Measurements from ENCODE around the gene THEMIS. TPM values are rescaled to one million over a fixed set of nuclear protein-coding genes. Genes with fewer than 3 reads are reported as not detected.

Gene THEMIS
- total RNA-seq, 1 donor from 2014 or later, result not detected

DNA sequence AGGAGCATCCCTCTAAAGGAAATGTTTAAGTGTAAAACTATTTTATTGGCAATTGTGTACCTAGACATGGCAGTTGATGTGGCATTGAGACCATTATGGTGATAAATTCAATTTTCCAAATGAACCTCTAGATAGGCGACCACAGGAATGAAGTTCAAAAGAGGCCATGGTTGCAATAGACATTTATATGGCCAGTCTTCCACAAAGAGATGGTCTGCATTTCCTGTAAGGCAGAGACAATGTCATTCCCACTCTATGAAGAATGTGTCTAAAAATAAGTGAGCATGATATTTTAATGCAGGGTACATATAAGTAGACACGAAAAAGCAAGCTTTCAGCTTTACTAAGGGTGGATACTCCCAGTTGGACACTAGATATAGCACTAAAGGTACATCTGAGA, 40.9 kb downstream of the THEMIS start:
- DNase-seq (ENCODE audit: low read depth in 2 of 2), result no peak

DNA sequence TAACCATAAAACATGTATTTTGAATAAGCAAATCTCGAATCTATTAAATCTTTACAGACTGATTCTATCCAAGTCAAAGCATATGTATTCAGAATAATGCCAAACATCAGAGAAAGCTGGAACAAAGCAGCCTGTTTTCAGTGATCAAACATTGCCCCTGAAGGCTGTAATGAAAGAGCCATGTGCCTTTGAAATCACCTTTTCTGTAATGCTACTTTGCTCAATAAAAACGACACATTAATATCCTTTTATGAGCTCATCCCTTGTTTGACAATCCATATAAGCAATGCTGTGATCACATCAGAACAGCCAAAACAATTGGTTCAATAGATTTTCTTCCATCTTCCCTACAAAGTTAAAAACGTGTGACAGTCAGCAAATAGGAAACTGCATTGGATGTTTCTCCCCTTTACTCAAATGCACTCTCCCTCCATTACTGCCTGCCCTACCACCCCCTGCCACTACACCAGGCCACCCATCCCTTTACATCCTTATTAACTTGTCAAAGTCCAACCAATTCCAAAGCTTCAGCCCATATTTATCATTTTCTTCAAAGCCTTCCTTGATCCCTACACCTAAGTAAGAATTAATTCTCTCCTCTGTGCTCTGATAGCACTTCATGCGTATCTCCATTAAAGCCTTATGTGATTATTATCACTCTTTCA, 42.0 kb downstream of the THEMIS start:
- no peak for DNase-seq (ENCODE audit: low read depth in 2 of 2)

DNA sequence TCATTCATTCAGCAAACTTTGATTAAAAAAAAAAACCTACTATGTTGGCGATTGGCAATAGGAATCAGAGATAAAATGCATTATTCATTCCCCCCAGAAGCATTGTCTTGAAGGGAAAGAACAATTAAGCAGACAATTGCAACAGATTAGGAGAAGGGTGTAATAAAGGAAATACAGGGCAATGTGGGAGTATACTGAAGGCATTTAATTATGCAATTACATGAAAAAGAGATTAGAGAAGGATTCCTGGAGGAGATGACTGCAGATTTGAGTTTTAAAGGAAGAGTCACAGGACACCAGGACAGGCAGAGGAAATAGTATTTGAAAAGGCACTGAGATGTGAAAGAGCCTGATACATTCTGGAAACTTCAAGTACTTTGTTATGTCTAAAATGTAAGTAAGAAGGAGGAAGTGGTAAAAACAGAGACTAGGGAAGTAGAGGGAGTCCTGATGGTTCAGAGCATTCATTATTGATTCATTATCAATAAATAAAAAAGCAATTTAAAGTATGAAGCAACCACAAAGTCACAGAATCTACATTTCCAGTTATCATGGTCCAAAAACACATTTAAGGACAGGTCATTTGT, 43.7 kb downstream of the THEMIS start:
- DNase-seq (ENCODE audit: low read depth in 2 of 2), result no peak

DNA sequence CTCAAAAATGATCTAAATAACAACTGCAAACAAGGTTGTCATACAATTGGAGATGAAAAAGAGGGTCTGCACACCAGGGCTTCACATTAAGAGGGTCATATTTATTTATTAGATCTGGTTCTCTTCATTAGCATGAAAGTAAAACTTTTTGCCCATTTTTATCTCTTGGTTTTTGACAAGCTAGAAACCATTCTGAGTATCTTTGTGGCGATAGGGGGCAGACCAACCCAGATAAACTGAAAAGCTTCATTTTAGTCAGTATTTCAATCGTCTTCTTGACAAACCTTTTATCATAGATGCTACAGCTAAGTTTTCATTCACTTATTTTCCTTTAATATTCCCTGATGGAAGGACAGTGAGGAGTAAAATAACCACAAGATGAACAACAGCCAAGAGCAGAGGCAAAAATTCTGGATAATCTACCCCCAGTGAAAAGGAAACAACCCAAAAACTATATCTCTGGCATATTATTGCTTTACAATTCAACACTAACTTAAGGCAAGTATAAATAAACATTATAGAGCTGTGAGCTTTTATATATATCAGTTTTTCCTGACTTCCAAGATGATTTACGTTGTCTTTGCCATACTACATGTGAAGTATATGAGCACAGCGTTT, 45.2 kb downstream of the THEMIS start:
- DNase-seq (ENCODE audit: low read depth in 2 of 2), result peak; percentile 23 to 48

DNA sequence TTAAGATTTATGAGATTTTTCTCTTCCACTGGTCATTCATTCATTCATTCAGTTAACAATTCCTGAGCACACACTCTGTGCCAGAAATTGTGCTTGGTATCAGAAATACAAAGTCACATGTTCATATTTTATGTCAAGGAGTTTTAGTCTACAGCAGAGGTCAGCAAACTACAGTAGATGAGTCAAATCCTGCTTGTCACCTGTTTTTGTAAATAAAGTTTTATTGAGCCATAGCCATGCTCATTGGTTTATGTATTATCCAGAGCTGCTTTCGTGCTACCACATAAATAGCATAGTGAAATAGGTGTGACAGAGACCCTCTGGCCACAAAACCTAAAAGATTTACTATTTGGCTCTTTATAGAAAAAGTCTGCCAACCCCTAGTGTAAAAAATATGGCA, 46.8 kb downstream of the THEMIS start:
- peak in 1 of 2 donors; percentile 8 for DNase-seq (ENCODE audit: low read depth in 2 of 2)

DNA sequence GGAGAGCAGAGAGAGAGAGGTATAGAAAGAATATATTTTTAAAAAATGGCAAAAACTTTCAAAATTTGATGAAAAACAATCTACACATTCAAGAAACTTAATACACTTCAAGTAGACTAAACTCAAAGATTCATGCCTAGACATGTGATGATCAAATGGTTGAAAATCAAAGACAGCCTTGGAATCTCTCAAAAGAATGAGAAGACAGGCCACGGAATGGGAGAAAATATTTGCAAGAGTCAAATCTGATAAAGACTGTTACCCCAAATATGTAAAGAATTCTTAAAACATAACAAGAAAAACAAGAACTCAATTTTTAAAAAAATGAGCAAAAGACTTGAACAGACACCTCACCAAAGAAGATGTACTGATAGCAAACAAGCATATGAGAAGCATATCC, 49.7 kb downstream of the THEMIS start:
- DNase-seq (ENCODE audit: low read depth in 2 of 2), result no peak

DNA sequence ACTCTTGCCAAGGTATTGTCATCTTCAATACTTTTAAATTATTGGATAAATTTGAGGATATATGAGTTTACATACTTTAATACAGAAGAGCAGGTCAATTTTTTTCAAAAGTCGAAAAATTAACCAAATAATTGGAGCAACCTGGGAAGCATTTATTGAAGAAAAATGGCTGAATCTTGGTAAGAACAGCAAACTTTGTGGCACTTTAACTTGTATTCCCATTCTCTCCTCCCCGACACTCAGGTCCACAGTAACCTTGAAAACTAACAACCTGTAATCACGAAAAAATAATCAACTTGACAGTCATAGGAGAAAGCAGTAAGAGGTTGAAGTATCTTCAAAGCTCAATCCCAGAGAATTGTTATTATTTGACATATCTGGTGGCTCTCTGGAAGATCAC, 55.6 kb downstream of the THEMIS start:
- DNase-seq (ENCODE audit: low read depth in 2 of 2), result no peak

DNA sequence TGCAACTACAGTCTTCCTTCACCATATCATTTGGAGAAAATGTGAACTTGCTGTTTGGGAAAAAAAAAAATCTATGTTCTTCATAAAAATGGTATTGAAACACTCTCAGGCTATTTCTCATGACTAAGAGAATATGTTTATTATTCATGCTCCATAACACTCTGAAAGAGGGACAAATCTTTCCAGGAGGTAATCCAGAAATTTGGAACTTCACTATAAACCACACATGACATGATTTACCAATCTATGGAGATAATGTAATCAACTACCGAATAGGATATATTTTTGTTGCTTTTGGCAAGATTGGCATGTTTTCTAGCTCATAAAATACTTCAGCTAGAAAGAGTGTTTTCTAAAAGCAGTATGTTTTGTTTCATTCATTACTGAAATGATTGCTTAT, 56.3 kb downstream of the THEMIS start:
- no peak for DNase-seq (ENCODE audit: low read depth in 2 of 2)

DNA sequence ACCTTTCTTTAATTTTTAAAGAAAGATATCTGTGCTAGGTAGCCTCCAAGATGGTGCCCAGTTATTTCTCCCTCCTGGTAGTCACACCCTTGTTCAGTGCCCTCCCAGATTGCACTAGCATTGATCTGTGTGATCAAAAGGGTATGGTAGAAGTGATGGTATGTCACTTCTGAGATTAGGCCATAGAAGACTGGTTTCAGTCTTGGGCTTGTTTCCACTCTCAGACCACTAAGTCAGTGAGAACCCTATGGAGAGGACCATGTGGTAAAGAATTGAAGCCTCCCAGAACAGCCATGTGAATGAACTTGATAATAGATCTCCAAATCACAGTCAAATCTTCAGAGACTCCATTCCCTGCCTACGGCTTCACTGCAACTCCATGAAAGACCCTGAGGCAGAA, 57.3 kb downstream of the THEMIS start:
- no peak for DNase-seq (ENCODE audit: low read depth in 2 of 2)

DNA sequence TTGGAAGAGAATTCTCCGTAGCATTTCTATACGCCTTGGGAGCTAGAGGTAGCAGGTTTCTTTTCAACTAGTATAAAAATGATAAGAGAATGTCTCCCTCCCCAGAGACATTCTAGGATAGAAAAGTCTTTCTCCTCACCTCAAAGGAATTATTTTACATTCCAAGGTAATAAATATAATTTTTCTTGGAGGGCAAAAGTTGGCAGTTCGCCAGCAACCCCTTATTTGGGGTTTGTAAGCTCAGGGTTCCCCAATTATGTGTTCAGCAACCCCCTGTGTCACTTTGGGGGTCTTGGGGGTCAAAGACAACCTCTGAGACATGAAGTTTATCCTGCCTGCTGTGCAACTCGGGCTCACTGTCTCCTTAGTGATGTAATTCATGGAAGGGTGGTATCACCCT, 58.3 kb downstream of the THEMIS start:
- DNase-seq (ENCODE audit: low read depth in 2 of 2), result no peak

DNA sequence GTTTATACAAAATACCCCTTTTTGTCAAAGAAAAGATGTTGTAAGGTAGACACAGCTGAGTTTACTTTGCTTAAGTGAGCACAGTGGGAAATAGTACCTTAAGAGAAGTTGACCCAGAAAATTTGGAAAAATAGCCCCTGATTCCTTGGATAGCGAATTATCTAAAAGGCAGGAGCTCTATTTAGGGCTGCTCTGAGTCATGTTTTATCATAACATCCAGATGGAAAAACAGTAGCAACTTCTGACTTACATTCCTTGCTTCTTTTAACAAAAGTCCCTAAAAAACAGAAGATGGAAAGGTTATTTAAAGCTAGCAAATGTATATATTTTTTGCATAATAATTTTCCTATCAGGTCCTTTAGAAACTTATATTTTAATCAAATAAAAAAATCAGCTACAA, 59.0 kb downstream of the THEMIS start:
- no peak for DNase-seq (ENCODE audit: low read depth in 2 of 2)

DNA sequence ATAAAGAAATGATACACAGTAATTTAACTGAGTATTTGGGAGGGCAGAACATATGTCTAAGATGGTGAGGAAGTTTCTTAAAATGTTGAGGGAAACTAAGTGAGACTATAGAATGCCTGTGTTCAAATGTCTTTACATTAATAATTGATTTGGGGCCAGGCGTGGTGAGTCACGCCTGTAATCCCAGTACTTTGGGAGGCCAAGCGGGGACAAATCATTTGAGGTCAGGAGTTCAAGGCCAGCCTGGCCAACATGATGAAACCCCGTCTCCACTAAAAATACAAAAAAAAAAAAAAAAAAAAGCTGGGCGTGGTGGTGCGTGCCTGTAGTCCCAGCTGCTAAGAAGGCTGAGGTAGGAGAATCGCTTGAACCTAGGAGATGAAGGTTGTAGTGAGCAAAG, 66.7 kb downstream of the THEMIS start:
- DNase-seq (ENCODE audit: low read depth in 2 of 2), result no peak

DNA sequence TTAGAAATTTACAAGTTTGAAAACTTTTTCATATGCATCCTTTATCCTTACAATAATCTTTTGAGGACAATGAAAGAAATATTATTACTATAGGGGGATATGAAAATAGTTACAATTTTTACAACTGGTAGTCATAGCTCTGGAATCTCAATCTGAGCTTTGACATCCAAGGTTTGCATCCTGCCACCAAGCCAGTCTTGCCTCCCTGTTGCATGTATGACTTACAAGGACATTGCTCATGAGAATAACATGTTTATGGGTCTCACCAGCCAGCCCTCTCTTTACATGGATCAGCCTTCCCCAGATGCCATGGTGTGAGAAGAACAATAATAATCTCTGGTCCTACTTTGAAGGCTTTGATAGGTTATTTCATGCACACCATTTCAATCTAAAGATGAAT, 67.5 kb downstream of the THEMIS start:
- no peak for DNase-seq (ENCODE audit: low read depth in 2 of 2)

DNA sequence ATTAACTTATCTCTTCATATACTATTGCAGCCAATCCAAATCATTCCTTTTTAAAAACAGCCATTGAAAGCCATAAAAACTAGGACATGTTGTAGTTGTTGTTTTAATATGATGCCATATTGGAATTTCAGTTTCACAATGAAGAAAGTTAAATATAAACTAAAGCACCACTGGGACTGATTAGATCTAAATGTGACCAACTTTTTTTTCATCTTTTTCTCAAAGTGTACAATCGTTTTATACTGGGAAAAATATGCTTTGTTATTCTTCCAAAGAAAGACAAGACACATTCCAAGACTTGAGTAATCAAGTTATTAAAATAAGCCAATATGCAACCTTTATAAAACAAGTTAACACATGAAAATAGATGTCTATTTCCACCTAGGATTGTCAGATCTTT, 68.5 kb downstream of the THEMIS start:
- no peak for DNase-seq (ENCODE audit: low read depth in 2 of 2)

DNA sequence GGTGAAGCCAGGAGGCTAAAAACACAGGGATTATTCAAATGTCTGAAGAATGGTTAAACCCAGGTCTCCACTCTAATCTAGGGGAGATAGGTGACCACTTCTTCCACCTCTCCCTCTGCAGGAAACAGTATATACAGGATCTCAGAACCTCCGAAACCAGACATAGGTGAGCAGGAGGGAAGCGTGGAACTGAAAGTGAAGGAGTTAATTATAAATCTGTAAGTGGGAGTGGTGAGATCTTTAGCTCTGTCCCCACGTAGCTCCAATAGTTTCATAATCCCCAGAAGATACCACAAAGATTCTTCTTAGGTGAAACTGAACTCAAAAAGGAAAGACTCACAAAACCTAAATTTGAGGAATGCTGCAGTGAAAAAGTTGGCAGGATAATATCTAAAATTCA, 76.8 kb downstream of the THEMIS start:
- DNase-seq (ENCODE audit: low read depth in 2 of 2), result no peak

DNA sequence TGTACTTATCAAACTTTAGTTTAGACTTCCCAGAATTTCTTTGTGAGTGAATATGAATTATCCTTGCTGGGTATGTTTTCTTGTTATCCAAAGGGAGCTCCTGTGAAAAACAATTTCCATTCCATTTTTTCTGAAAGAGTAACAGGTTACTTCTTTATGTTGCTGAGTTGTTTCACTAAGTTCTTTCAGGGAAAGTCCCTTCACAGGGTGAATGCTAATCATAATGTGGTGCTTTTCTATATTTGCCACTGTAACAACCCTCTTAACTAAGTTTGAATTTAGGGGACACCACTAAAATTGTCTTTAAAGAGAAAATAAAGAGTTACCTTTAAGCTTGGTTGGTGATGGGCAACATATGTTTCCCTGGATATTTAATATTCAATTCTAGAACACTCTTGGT, 79.4 kb downstream of the THEMIS start:
- DNase-seq (ENCODE audit: low read depth in 2 of 2), result no peak

DNA sequence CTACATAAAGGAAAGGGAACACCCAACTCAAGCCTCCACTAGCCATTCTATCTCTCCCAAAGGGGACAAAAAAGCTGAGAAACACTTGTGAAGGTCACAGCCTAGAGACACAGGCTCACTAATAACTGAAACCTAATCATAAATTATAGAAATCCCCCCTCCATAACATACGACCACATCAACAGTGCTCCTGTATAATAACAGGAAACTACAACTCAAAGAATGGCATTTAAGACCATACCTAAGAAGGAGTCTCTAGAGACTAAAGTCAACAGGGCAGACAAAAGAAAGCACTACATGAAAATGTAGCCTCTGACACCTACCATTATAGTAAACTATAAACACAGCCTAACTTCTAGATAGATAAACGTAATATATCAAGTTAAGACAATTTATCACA, 82.7 kb downstream of the THEMIS start:
- DNase-seq (ENCODE audit: low read depth in 2 of 2), result no peak

DNA sequence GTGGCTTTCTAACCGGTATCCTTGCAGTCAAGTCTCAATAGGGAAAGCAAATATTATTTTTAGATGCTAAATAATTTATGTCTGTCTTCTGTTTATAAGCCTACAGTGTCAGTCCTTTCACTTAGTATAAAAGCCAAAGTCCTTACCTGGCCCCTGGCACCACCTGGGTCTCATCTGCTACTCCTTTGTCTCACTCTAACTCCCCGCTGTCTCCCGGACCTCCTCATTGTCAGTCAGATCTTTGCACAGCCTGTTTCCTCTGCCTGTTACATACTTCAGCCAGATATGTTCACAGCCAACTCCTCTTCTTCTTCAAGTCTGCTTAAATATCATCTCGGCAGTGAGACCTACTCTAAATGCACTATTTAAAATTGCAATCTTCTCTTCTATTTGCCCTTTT, 84.2 kb downstream of the THEMIS start:
- DNase-seq (ENCODE audit: low read depth in 2 of 2), result no peak

DNA sequence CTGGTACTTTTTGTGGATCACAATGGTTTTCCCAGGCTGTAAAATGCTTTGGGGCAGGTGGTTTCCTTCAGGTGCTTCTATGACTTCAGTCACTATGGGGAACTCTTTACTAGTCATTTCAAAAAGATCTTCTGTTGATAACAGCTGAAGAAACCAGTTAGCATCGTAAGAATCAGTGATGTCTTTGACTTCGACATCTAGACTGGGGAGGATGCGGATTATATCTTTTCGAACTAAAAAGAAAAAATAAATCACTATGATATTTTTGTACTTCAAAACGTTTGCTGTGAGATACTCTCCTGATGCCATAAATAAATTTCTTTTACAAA, 87.2 kb downstream of the THEMIS start:
- DNase-seq (ENCODE audit: low read depth in 2 of 2), result no peak

DNA sequence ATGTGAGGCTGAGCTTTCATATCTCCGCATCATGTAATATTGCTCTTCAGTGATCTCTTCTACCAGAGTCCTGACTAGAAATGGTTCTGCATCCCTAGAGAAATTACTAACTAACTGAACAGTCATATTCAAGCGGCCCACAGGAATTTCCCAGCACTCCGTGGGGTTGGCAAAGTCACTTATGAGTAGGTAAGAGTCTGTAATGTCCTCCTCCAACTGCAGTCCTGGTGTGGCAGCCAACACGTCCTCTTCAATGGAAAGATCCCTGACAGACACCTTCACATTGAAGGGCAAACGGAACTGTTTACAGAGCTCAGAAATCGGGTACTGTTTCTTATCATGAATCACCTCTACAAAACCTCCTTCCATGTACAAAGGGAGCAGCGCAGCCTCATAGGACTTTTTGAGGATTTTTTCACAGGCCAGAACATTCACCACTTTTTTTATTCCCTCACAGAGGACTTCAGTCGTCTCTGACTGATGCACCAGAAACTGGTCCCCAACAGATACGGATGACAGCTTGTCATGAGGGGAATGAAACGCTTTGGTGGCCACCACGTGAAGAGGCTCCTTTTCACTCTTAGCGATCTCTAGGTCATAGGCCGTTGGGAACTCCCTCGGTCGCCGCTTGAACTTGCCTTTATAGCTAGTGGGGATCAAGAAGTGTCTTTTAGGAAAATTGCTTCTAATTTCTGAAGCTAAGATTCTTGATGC, 87.7 kb downstream of the THEMIS start:
- DNase-seq (ENCODE audit: low read depth in 2 of 2), result no peak

DNA sequence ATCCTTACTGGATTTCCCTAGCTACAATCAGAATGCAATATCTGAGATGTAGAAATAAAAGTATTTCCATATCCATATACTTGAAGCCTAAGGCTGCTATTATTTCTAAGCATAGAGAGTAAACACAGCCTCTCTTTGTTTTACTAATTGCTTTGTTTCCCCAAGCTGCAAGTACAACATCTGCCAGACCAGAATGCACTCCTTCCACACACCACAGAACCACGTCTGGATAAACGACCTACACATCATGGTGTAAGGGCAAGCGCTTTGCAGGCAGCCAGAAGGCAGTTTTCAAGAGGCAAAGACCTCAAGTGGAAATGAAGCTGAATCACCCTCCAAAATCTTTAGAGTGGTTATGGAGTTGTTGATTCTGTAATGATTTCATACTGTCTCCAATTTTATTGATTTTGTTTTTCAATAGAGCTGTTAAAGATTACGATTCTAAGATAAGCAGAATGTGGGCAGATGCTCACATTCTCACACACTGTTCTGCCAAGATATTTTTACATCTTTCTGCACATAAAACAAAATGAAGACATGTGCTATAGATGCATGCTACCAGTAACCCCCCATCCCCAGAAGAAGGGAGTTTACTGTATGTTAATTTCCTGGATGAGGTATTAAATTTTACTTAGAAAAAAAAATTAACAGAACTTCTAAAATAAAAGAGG, 88.8 kb downstream of the THEMIS start:
- no peak for DNase-seq (ENCODE audit: low read depth in 2 of 2)

DNA sequence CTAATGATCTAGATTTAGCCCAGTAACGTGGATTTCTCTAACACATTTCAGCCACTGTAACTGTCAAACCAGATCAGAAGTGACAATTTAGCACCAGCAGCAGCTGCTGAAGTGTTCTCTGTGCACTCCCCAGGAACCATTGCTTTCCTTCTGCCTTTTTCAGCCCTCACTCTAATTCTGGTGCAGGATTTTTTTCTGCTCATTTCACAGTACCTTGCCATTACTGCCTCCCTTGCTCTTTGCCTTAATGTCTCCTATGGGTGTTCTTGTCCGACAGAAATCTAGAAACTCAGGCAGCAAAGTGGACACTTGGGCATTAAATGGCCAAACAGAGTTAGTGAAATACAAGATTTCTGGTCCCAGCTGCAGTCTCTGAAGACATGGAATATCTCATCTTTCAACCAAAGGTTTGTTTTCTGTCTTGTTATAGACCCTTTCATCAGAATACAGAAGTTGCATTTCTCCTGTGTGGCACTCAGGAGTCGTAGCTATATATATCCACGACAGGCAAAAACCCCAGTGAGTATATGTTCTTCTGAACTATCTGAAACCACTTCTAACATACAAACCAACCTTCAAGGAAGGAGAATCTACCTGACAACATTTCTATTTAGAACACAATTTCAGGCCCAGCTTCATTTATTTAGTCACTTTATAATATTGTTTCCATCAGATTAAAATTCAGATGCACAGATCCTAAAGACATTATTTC, 92.9 kb downstream of the THEMIS start:
- no peak for DNase-seq (ENCODE audit: low read depth in 2 of 2)

Data from dermis microvascular lymphatic vessel endothelial cell (primary cell).